IMR-90 (cell line): ENCODE data around the gene KLHL34. TPM values are rescaled to one million over a fixed set of nuclear protein-coding genes. Genes with fewer than 3 reads are reported as not detected.

Experiments
- ATAC-seq: fragments of 200-7000 bp; cut with Tn5 transposase; 2 replicates; pipeline ENCODE4 v1.9.1; 2020; ENCODE audit warnings: low read depth, mild to moderate bottlenecking, moderate library complexity
- BruUV-seq: library from RNA; stranded (reverse); fragments of 400-500 nt; replicated peaks from 2 replicates; lab custom pipeline; 2021; lab: Mats Ljungman, UMichigan
- CTCF ChIA-PET: fragments of 300-600 bp; formaldehyde crosslinking; extraction: SDS; loops from one replicate; lab custom pipeline; 2021; ENCODE audit warnings: antibody characterized with exemption; lab: Yijun Ruan, JAX
- POLR2A ChIA-PET: fragments of 300-600 bp; sonication (Branson Sonifier 250); formaldehyde crosslinking; loops from one replicate; lab custom pipeline; 2022; ENCODE audit warnings: antibody characterized with exemption; ENCODE audit not compliant: unreplicated experiment; lab: Charles Lee
- DNase-seq: peaks from one replicate; pipeline ENCODE4 v3.0.0; 2013
- H2AFZ ChIP-seq: replicated peaks from 2 replicates; pipeline ENCODE3; 2013; ENCODE audit warnings: low read length, mild to moderate bottlenecking; ENCODE audit not compliant: poor library complexity
- H2AK5ac ChIP-seq: 2 replicates; pipeline ENCODE4 v1.6.1; 2013; ENCODE audit warnings: low read depth, low read length, inconsistent platforms
- H2AK9ac ChIP-seq: replicated peaks from 2 replicates; pipeline ENCODE3; 2013; ENCODE audit warnings: mild to moderate bottlenecking, low read depth, low read length, moderate library complexity; ENCODE audit not compliant: poor library complexity
- H2BK120ac ChIP-seq: 2 replicates; pipeline ENCODE4 v1.6.1; 2013; ENCODE audit warnings: low read depth, low read length, inconsistent platforms
- H2BK15ac ChIP-seq: 3 replicates; pipeline ENCODE4 v1.6.1; 2013; ENCODE audit warnings: low read depth, low read length, inconsistent platforms
- H2BK20ac ChIP-seq: 2 replicates; pipeline ENCODE4 v1.6.1; 2013; ENCODE audit warnings: low read depth, mild to moderate bottlenecking, inconsistent platforms, low read length, moderate library complexity
- H2BK5ac ChIP-seq: 2 replicates; pipeline ENCODE4 v1.6.1; 2013; ENCODE audit warnings: mild to moderate bottlenecking, low read depth, low read length, inconsistent platforms; ENCODE audit not compliant: poor library complexity, severe bottlenecking
- H3K14ac ChIP-seq: replicated peaks from 2 replicates; pipeline ENCODE4 v1.6.1; 2013; ENCODE audit warnings: low read depth, low read length, inconsistent platforms
- H3K18ac ChIP-seq: 2 replicates; pipeline ENCODE4 v1.6.1; 2013; ENCODE audit warnings: low read depth, low read length, control low read depth
- H3K23ac ChIP-seq: 2 replicates; pipeline ENCODE4 v1.6.1; 2013; ENCODE audit warnings: low read depth, low read length, inconsistent platforms
- H3K27ac ChIP-seq: 2 replicates; pipeline ENCODE4 v1.5.1; 2013; ENCODE audit warnings: mild to moderate bottlenecking, control low read depth, low read length; ENCODE audit not compliant: insufficient read depth
- H3K27me3 ChIP-seq: 2 replicates; pipeline ENCODE4 v1.6.1; 2013; ENCODE audit warnings: low read length; ENCODE audit not compliant: control insufficient read depth, insufficient read depth
- H3K36me3 ChIP-seq: 2 replicates; pipeline ENCODE4 v1.6.1; 2013; ENCODE audit warnings: low read length, mixed read lengths; ENCODE audit not compliant: control insufficient read depth, insufficient read depth
- H3K4ac ChIP-seq: 2 replicates; pipeline ENCODE4 v1.6.1; 2013; ENCODE audit warnings: low read depth, low read length, inconsistent platforms
- H3K4me1 ChIP-seq: 2 replicates; pipeline ENCODE4 v1.6.1; 2013; ENCODE audit warnings: low read length, mixed read lengths; ENCODE audit not compliant: control insufficient read depth, insufficient read depth
- H3K4me2 ChIP-seq: 2 replicates; pipeline ENCODE4 v1.6.1; 2013; ENCODE audit warnings: low read depth, mild to moderate bottlenecking, control low read depth, low read length, moderate library complexity
- H3K4me3 ChIP-seq: 2 replicates; pipeline ENCODE4 v1.5.1; 2013; ENCODE audit warnings: low read depth, mild to moderate bottlenecking, control low read depth, low read length, moderate library complexity; ENCODE audit not compliant: insufficient read depth
- H3K56ac ChIP-seq: 2 replicates; pipeline ENCODE4 v1.6.1; 2013; ENCODE audit warnings: low read length, inconsistent platforms; ENCODE audit not compliant: insufficient read depth; ENCODE audit errors: extremely low read depth
- H3K79me1 ChIP-seq, 2 experiments: 2 replicates each; pipeline ENCODE4 v1.6.1; 2013; ENCODE audit warnings: low read length in 2 of 2, inconsistent platforms in 1 of 2, low read depth in 1 of 2
- H3K9ac ChIP-seq: 2 replicates; pipeline ENCODE4 v1.6.1; 2013; ENCODE audit warnings: low read depth, low read length, control low read depth
- H3K9me1 ChIP-seq: 2 replicates; pipeline ENCODE4 v1.6.1; 2013; ENCODE audit warnings: low read length, inconsistent platforms; ENCODE audit not compliant: insufficient read depth
- H3K9me3 ChIP-seq: 2 replicates; pipeline ENCODE4 v1.6.1; 2013; ENCODE audit warnings: low read length; ENCODE audit not compliant: control insufficient read depth, insufficient read depth
- H4K20me1 ChIP-seq: 2 replicates; pipeline ENCODE4 v1.6.1; 2013; ENCODE audit warnings: low read length, inconsistent platforms; ENCODE audit not compliant: insufficient read depth
- H4K5ac ChIP-seq: 2 replicates; pipeline ENCODE4 v1.6.1; 2013; ENCODE audit warnings: mild to moderate bottlenecking, low read depth, low read length, control low read depth
- H4K8ac ChIP-seq, 2 experiments: 2 replicates each; pipeline ENCODE4 v1.6.1; 2013; ENCODE audit warnings: low read depth in 2 of 2, low read length in 2 of 2, control low read depth in 1 of 2, inconsistent platforms in 1 of 2
- H4K91ac ChIP-seq: 2 replicates; pipeline ENCODE4 v1.6.1; 2013; ENCODE audit warnings: low read depth, low read length, inconsistent platforms; ENCODE audit not compliant: insufficient read depth
- BHLHE40 ChIP-seq: fragments of 150-350 bp; IDR thresholded peaks from 2 replicates; pipeline ENCODE4 v1.6.1; 2016; ENCODE audit warnings: mild to moderate bottlenecking, low read depth, low read length
- CEBPB ChIP-seq: IDR thresholded peaks from 2 replicates; pipeline ENCODE4 v1.6.1; 2012; ENCODE audit warnings: low read depth, low read length, improper control_type of control experiment
- CTCF ChIP-seq: conservative IDR thresholded peaks from 2 replicates; pipeline ENCODE4 v1.5.1; 2012; ENCODE audit warnings: mild to moderate bottlenecking, low read depth, low read length, improper control_type of control experiment
- FOS ChIP-seq: fragments of 150-350 bp; IDR thresholded peaks from 2 replicates; pipeline ENCODE4 v1.6.1; 2016; ENCODE audit warnings: low read depth, low read length
- MAFK ChIP-seq: IDR thresholded peaks from 2 replicates; pipeline ENCODE4 v1.6.1; 2012; ENCODE audit warnings: low read depth, low read length, improper control_type of control experiment
- MAZ ChIP-seq: IDR thresholded peaks from 2 replicates; pipeline ENCODE4 v1.6.1; 2012; ENCODE audit warnings: low read depth, mild to moderate bottlenecking, low read length, improper control_type of control experiment, moderate library complexity, borderline replicate concordance
- MXI1 ChIP-seq: IDR thresholded peaks from 2 replicates; pipeline ENCODE4 v1.6.1; 2012; ENCODE audit warnings: low read depth, mild to moderate bottlenecking, low read length, moderate library complexity, borderline replicate concordance
- NFE2L2 ChIP-seq: fragments of 150-350 bp; IDR thresholded peaks from 2 replicates; pipeline ENCODE4 v1.6.1; 2016; ENCODE audit warnings: low read depth, mild to moderate bottlenecking, low read length
- POLR2A ChIP-seq: IDR thresholded peaks from 2 replicates; pipeline ENCODE4 v1.6.1; 2012; ENCODE audit warnings: mild to moderate bottlenecking, low read depth, low read length
- RAD21 ChIP-seq: IDR thresholded peaks from 2 replicates; pipeline ENCODE4 v1.6.1; 2012; ENCODE audit warnings: low read length, improper control_type of control experiment
- RFX5 ChIP-seq: IDR thresholded peaks from 2 replicates; pipeline ENCODE4 v1.8.0; 2012; ENCODE audit warnings: low read depth, mild to moderate bottlenecking, low read length, moderate library complexity
- SMC3 ChIP-seq: fragments of 150-350 bp; IDR thresholded peaks from 2 replicates; pipeline ENCODE4 v1.6.1; 2016; ENCODE audit warnings: low read depth, mild to moderate bottlenecking, antibody characterized with exemption, low read length, moderate library complexity
- WGBS, 2 experiments: methylation state at CpG; one replicate each; pipeline versions ENCODE4 v1.1.5 to v1.1.7; 2013; ENCODE audit warnings: missing lambda C conversion rate in 2 of 2; ENCODE audit not compliant: insufficient read length in 1 of 2; ENCODE audit errors: extremely low coverage in 2 of 2; 5-methylcytosine and 5-hydroxymethylcytosine counted together
- dilution Hi-C: fragments of 300-500 bp; cut with HindIII; formaldehyde crosslinking; loops from one replicate; pipeline ENCODE4 v1.14.3; 2018; ENCODE audit warnings: low sequenced_read_pairs; ENCODE audit not compliant: unreplicated experiment
- in situ Hi-C: fragments of 300-500 bp; cut with MboI; formaldehyde crosslinking; loops from 3 replicates; pipeline ENCODE4 v1.14.3; 2019; ENCODE audit warnings: low sequenced_read_pairs, inconsistent platforms, mixed read lengths
- intact Hi-C: fragments of 100-400 bp; cut with micrococcal nuclease; formaldehyde crosslinking; loops from 2 replicates; pipeline ENCODE4 v1.10.0; 2022
- polyA plus RNA-seq, 3 experiments: library from polyadenylated mRNA; depleted of rRNA; stranded (reverse); fragments of >200 nt; gene quantifications; 2 replicates each; pipeline ENCODE4 v1.2.3, GENCODE V29; 2012; ENCODE audit warnings: low replicate concordance in 1 of 3
- total RNA-seq: library from RNA; depleted of rRNA; stranded (reverse); fragments of >200 nt; gene quantifications from 2 replicates; pipeline ENCODE4 v1.2.3, GENCODE V29; 2012
- TF ChIP-seq, protein P1 (sequence below): fragments of 150-350 bp; IDR thresholded peaks from 2 replicates; pipeline ENCODE4 v1.6.1; 2017; ENCODE audit warnings: mild to moderate bottlenecking, antibody characterized with exemption, low read length, low read depth

KLHL34 gene
- total and polyA plus RNA-seq, 2 of the 4 experiments (the other 2 are of a cell fraction): not detected

DNA sequence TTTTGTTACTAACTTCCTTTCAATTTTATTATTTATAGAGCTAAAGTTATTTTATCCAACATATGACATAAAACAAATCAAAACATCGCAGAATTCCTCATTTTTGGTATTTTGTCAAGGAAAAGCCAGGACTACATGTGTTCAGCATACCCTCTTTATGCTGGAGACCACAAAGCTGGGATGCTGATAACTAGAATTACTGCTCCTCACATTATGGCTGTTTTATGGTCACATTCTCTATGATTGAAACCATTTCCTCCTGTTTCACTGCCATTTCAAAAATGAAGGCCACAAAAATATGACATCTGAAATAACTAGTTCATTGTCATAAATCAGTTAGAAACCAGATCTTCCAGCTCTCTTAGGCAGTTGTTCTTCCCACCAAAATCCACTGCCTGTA lies 41.7 kb downstream of the KLHL34 start:
- H3K56ac ChIP-seq: no peak overlapping the region
- no peaks in the 10 kb centered on the region for H3K4me1 ChIP-seq
- H4K8ac ChIP-seq: no peak overlapping the region
- H3K4ac ChIP-seq: no peak overlapping the region
- H3K18ac ChIP-seq: no peak overlapping the region
- H2AK5ac ChIP-seq: no peak overlapping the region
- no peak overlapping the region for H3K4me3 ChIP-seq
- no peak overlapping the region for H3K27ac ChIP-seq
- H2BK5ac ChIP-seq: no peak overlapping the region
- H3K9ac ChIP-seq: no peak overlapping the region
- H3K9me3 ChIP-seq: no peaks in the 10 kb centered on the region
- H2BK15ac ChIP-seq: no peak overlapping the region
- no TSS peak for BruUV-seq
- H3K14ac ChIP-seq: no peak overlapping the region
- no peak overlapping the region for H2BK120ac ChIP-seq
- ChIA-PET CTCF (interaction anchor here (0.8 kb wide), 1 partner anchor 13 kb away, joined by 3 read pairs; no protein-coding TSS in a partner anchor), POLR2A (no interaction called here)
- H3K27me3 ChIP-seq: no peaks in the 10 kb centered on the region
- H3K79me1 ChIP-seq: no peaks in the 10 kb centered on the region
- ATAC-seq (no peak), DNase-seq (no peak)
- no peak overlapping the region for H2AFZ ChIP-seq
- H2BK20ac ChIP-seq: no peak overlapping the region
- dilution Hi-C loops: no loop called here
- intact Hi-C loops: no loop called here
- H4K20me1 ChIP-seq: no peaks in the 10 kb centered on the region
- H3K9me1 ChIP-seq: no peaks in the 10 kb centered on the region
- no peak overlapping the region for H4K5ac ChIP-seq
- TF ChIP-seq MAFK: no peak
- TF ChIP-seq MAZ: no peak
- TF ChIP-seq FOS: no peak
- no peak for TF ChIP-seq NFE2L2
- TF ChIP-seq BHLHE40: no peak
- no peak for TF ChIP-seq CTCF
- TF ChIP-seq MXI1: no peak
- no peak for TF ChIP-seq POLR2A
- no peak for TF ChIP-seq CEBPB
- no peak for TF ChIP-seq SMC3
- TF ChIP-seq RFX5: no peak
- no peak for TF ChIP-seq RAD21
- TF ChIP-seq, protein P1, sequence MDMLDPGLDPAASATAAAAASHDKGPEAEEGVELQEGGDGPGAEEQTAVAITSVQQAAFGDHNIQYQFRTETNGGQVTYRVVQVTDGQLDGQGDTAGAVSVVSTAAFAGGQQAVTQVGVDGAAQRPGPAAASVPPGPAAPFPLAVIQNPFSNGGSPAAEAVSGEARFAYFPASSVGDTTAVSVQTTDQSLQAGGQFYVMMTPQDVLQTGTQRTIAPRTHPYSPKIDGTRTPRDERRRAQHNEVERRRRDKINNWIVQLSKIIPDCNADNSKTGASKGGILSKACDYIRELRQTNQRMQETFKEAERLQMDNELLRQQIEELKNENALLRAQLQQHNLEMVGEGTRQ: no peak
- no peaks in the 10 kb centered on the region for H3K36me3 ChIP-seq
- H3K23ac ChIP-seq: no peak overlapping the region
- no peak overlapping the region for H3K4me2 ChIP-seq
- in situ Hi-C loops: no loop called here
- no peak overlapping the region for H4K91ac ChIP-seq
- WGBS, 2 experiments: no CpG with 5 or more reads among the region's 1 CpG
- H2AK9ac ChIP-seq: no peak overlapping the region
